DND-41 (cell line): ENCODE measurements around the gene SLC2A13.

Source experiments
- CTCF ChIP-seq: IDR thresholded peaks from 2 replicates; pipeline ENCODE4 v1.5.1; 2012; ENCODE audit warnings: borderline replicate concordance, low read length, moderate library complexity, mild to moderate bottlenecking; ENCODE audit not compliant: poor library complexity, severe bottlenecking; ENCODE audit errors: extremely low read depth
- EZH2 ChIP-seq: IDR thresholded peaks from 3 replicates; pipeline ENCODE4 v1.6.1; 2012; ENCODE audit warnings: borderline replicate concordance, low read depth, mild to moderate bottlenecking, moderate library complexity, low read length, inconsistent platforms; ENCODE audit not compliant: severe bottlenecking

GRCh38 chr12:39860695-39861094, 245.2 kb downstream of the SLC2A13 start:
- TF ChIP-seq CTCF, result no peak
- TF ChIP-seq EZH2, result no peak
